Panc1 (cell line): Measurements from ENCODE around the gene SSPN. TPM values are rescaled to one million over a fixed set of nuclear protein-coding genes. Genes with fewer than 3 reads are reported as not detected.

Experiments used
- ATAC-seq: fragments of 200-7000 bp; cut with Tn5 transposase; 2 replicates; pipeline ENCODE4 v1.9.1; 2020; ENCODE audit warnings: mild to moderate bottlenecking, moderate library complexity
- BruUV-seq: library from RNA; stranded (reverse); fragments of 400-500 nt; replicated peaks from 2 replicates; lab custom pipeline; 2021; lab: Mats Ljungman, UMichigan
- CTCF ChIA-PET: fragments of 300-600 bp; sonication (Branson Sonifier 250); formaldehyde crosslinking; loops from one replicate; lab custom pipeline; 2022; ENCODE audit warnings: antibody characterized with exemption; lab: Charles Lee
- POLR2A ChIA-PET: fragments of 300-600 bp; sonication (Branson Sonifier 250); formaldehyde crosslinking; loops from one replicate; lab custom pipeline; 2022; ENCODE audit warnings: antibody characterized with exemption; lab: Charles Lee
- DNase-seq: peaks from one replicate; pipeline ENCODE4 v3.0.0-alpha.2; 2010; ENCODE audit warnings: low read depth, low spot score
- H3K27ac ChIP-seq: 2 replicates; pipeline ENCODE4 v1.5.1; 2011; ENCODE audit warnings: mild to moderate bottlenecking, low read length, inconsistent platforms
- H3K27me3 ChIP-seq: fragments of 200-500 bp; sonication (Bioruptor generic); 2 replicates; pipeline ENCODE4 v1.6.0; 2014; ENCODE audit warnings: low read length, inconsistent platforms; ENCODE audit not compliant: control insufficient read depth, insufficient read depth
- H3K36me3 ChIP-seq: fragments of 200-500 bp; sonication (Bioruptor generic); 2 replicates; pipeline ENCODE4 v1.5.1; 2014; ENCODE audit warnings: inconsistent platforms, mild to moderate bottlenecking, low read length, moderate library complexity; ENCODE audit not compliant: control insufficient read depth, insufficient read depth
- H3K4me1 ChIP-seq: 2 replicates; pipeline ENCODE4 v1.5.1; 2011; ENCODE audit warnings: inconsistent platforms, mild to moderate bottlenecking, low read length, moderate library complexity; ENCODE audit not compliant: control insufficient read depth, insufficient read depth
- H3K4me3 ChIP-seq, 2 experiments: 2 replicates each; pipeline ENCODE4 v1.5.1; 2011 to 2012; ENCODE audit warnings: low read depth in 2 of 2, low read length in 2 of 2, mild to moderate bottlenecking in 2 of 2, inconsistent platforms in 1 of 2, moderate library complexity in 1 of 2
- H3K9me3 ChIP-seq: fragments of 200-500 bp; sonication (Bioruptor generic); 2 replicates; pipeline ENCODE4 v1.5.1; 2014; ENCODE audit warnings: low read depth, mild to moderate bottlenecking, inconsistent platforms, low read length, moderate library complexity; ENCODE audit not compliant: control insufficient read depth, insufficient read depth
- CTCF ChIP-seq: fragments of 450-650 bp; IDR thresholded peaks from 2 replicates; pipeline ENCODE4 v1.5.1; 2017; ENCODE audit warnings: mild to moderate bottlenecking
- POLR2AphosphoS5 ChIP-seq: IDR thresholded peaks from 2 replicates; pipeline ENCODE4 v1.6.1; 2012; ENCODE audit warnings: mild to moderate bottlenecking, low read depth, low read length, moderate library complexity
- REST ChIP-seq, 2 experiments: IDR thresholded peaks; 2 replicates each; pipeline ENCODE4 v1.6.1; 2011 to 2012; ENCODE audit warnings: low read depth in 2 of 2, control low read depth in 1 of 2, low read length in 1 of 2, mild to moderate bottlenecking in 1 of 2, moderate library complexity in 1 of 2; ENCODE audit not compliant: insufficient read depth in 1 of 2
- SIN3A ChIP-seq: IDR thresholded peaks from 2 replicates; pipeline ENCODE4 v1.6.1; 2012; ENCODE audit warnings: low read depth, mild to moderate bottlenecking, low read length, moderate library complexity, borderline replicate concordance; ENCODE audit not compliant: insufficient read depth
- TCF7L2 ChIP-seq: IDR thresholded peaks from 2 replicates; pipeline ENCODE4 v1.6.1; 2011; ENCODE audit warnings: mild to moderate bottlenecking, low read depth, low read length, inconsistent platforms
- in situ Hi-C: cut with HindIII; loops from 2 replicates; pipeline ENCODE4 v1.10.0; 2016; ENCODE audit warnings: low sequenced_read_pairs, low pct_unique_long_range_greater_than_20kb
- intact Hi-C: fragments of 100-400 bp; cut with micrococcal nuclease; formaldehyde crosslinking; loops from one replicate; pipeline ENCODE4 v1.10.0; 2022; ENCODE audit not compliant: unreplicated experiment
- total RNA-seq: library from RNA; stranded (reverse); gene quantifications from one replicate; pipeline ENCODE4 v1.2.1, GENCODE V29; 2021; ENCODE audit not compliant: unreplicated experiment

The SSPN gene
- total RNA-seq, 1 experiment from 2014 or later = 23.4 TPM

GRCh38 chr12:26195641-26196420, 458 bp downstream of the SSPN start:
- intact Hi-C loops (loop anchor here (2.0 to 5.0 kb wide), 2 partner anchors 71 to 76 kb away; partner anchors contain the start of gene BHLHE41), in situ Hi-C loops (no loop called here)
- BruUV-seq = no TSS peak
- ChIA-PET POLR2A (interaction anchor here (0.5 kb wide), 1 partner anchor 25 kb away, joined by 8 read pairs; no protein-coding TSS in a partner anchor), CTCF (no interaction called here)
- Histone ChIP-seq H3K36me3 (no peaks in the 10 kb centered on the region), H3K9me3 (no peaks in the 10 kb centered on the region), H3K4me3 (peak overlapping the region; percentile 52 to 74), H3K4me1 (peaks cover 41% of the 10 kb centered on the region), H3K27ac (peak overlapping the region; percentile 98), H3K27me3 (no peaks in the 10 kb centered on the region)
- DNase-seq (peak; percentile 62), ATAC-seq (peak; percentile 87)
- TF ChIP-seq POLR2AphosphoS5 (0 out of 2 replicates have a peak, but pooled peaks have one; percentile 10), SIN3A (no peak)

GRCh38 chr12:26196421-26196716, 996 bp downstream of the SSPN start:
- intact Hi-C loops = loop anchor here (5.0 kb wide), 1 partner anchor 76 kb away; no protein-coding TSS in a partner anchor
- ATAC-seq (peak; percentile 38), DNase-seq (no peak)
- TF ChIP-seq CTCF (no peak), REST (IDR thresholded peaks at IDR 0.05; ENCODE audit: insufficient read depth in 1 of 2, low read depth in 2 of 2, low read length in 1 of 2) (no peak), SIN3A (no peak), TCF7L2 (no peak), POLR2AphosphoS5 (no peak)
- Histone ChIP-seq H3K27ac (peak overlapping the region; percentile 98), H3K9me3 (no peaks in the 10 kb centered on the region), H3K36me3 (no peaks in the 10 kb centered on the region), H3K4me3 (peak overlapping the region; percentile 52 to 74), H3K27me3 (no peaks in the 10 kb centered on the region), H3K4me1 (peaks cover 41% of the 10 kb centered on the region)
- in situ Hi-C loops = no loop called here
- no TSS peak for BruUV-seq
- ChIA-PET POLR2A (interaction anchor here (0.5 kb wide), 1 partner anchor 24 kb away, joined by 8 read pairs; no protein-coding TSS in a partner anchor), CTCF (interaction anchor here (0.6 kb wide), 1 partner anchor 9 kb away, joined by 3 read pairs; no protein-coding TSS in a partner anchor)
